Measurements from ENCODE around the gene AP5B1.

DNA sequence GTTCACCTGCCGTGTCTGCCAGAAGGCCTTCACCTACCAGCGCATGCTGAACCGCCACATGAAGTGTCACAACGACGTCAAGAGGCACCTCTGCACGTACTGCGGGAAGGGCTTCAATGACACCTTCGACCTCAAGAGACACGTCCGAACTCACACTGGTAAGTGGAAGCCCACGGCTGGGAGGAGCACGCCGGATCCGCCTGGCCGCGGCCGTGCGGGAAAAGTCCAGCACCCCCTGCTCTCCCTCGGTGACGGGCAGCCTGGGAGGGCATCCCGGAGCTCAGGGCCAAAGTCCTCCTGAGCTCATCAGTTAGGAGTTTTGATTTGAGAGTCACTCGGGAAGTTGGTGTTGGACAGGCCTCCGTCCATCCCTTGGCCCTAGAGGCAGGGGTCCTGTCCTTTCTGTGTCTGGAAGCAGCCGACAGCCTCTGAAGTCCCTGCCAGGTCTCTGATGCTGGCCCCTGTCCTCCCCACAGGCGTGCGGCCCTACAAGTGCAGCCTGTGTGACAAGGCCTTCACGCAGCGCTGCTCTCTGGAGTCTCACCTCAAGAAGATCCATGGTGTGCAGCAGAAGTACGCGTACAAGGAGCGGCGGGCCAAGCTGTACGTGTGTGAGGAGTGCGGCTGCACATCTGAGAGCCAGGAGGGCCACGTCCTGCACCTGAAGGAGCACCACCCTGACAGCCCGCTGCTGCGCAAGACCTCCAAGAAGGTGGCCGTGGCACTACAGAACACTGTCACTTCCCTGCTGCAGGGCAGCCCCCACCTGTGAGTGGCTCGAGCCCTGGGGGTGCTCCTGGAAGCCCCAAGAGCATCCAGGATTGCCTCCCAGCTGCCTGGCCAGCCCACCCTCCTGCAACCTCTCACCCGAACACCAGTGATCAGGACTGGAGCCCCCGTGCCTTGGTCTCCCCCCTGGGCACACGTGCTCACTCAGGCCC, 14.1 kb upstream of the AP5B1 start:
- TF ChIP-seq, protein P1, sequence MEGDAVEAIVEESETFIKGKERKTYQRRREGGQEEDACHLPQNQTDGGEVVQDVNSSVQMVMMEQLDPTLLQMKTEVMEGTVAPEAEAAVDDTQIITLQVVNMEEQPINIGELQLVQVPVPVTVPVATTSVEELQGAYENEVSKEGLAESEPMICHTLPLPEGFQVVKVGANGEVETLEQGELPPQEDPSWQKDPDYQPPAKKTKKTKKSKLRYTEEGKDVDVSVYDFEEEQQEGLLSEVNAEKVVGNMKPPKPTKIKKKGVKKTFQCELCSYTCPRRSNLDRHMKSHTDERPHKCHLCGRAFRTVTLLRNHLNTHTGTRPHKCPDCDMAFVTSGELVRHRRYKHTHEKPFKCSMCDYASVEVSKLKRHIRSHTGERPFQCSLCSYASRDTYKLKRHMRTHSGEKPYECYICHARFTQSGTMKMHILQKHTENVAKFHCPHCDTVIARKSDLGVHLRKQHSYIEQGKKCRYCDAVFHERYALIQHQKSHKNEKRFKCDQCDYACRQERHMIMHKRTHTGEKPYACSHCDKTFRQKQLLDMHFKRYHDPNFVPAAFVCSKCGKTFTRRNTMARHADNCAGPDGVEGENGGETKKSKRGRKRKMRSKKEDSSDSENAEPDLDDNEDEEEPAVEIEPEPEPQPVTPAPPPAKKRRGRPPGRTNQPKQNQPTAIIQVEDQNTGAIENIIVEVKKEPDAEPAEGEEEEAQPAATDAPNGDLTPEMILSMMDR (IDR thresholded peaks at IDR 0.05) = no peak
- no peak for TF ChIP-seq POLR2A (IDR thresholded peaks at IDR 0.05)
